GM18505 (cell line): ENCODE results near the gene MKNK1.

Source experiments
- ATAC-seq: cut with Tn5 transposase; IDR thresholded peaks from one replicate; pipeline ENCODE4 v1.9.1; 2021; ENCODE audit not compliant: unreplicated experiment
- POLR2A ChIP-seq: IDR thresholded peaks from 4 replicates; pipeline ENCODE4 v1.6.1; 2011; ENCODE audit warnings: borderline replicate concordance; ENCODE audit not compliant: insufficient read depth, insufficient read length; ENCODE audit errors: extremely low read depth

MKNK1 gene

GRCh38 chr1:46517932-46518498, 86.1 kb downstream of the MKNK1 start:
- TF ChIP-seq POLR2A: no peak

GRCh38 chr1:46517010-46517600, 87.0 kb downstream of the MKNK1 start:
- ATAC-seq: no peak

More at GRCh38 chr1:46517932-46518498, 86.1 kb downstream of the MKNK1 start:
- ATAC-seq: no peak

GRCh38 chr1:46516200-46516950, 87.7 kb downstream of the MKNK1 start:
- no peak for ATAC-seq
- TF ChIP-seq POLR2A: no peak

More at GRCh38 chr1:46517010-46517600, 87.0 kb downstream of the MKNK1 start:
- no peak for TF ChIP-seq POLR2A

- ATAC-seq: no peak
Measured at GRCh38 chr1:46515576-46515975, 88.5 kb downstream of the MKNK1 start.

GRCh38 chr1:46513536-46513935, 90.5 kb downstream of the MKNK1 start:
- ATAC-seq: no peak
- no peak for TF ChIP-seq POLR2A

More at GRCh38 chr1:46515576-46515975, 88.5 kb downstream of the MKNK1 start:
- no peak for TF ChIP-seq POLR2A

GRCh38 chr1:46512792-46513190, 91.3 kb downstream of the MKNK1 start:
- no peak for TF ChIP-seq POLR2A
- ATAC-seq: no peak

- no peak for ATAC-seq
- TF ChIP-seq POLR2A: no peak
Measured at GRCh38 chr1:46512135-46512791, 91.8 kb downstream of the MKNK1 start.

- no peak for ATAC-seq
- TF ChIP-seq POLR2A: no peak
Measured at GRCh38 chr1:46510998-46511365, 93.1 kb downstream of the MKNK1 start.

- TF ChIP-seq POLR2A: no peak
- no peak for ATAC-seq
Measured at GRCh38 chr1:46510341-46510997, 93.6 kb downstream of the MKNK1 start.

GRCh38 chr1:46508757-46509156, 95.3 kb downstream of the MKNK1 start:
- no peak for ATAC-seq

More at GRCh38 chr1:46508757-46509156, 95.3 kb downstream of the MKNK1 start:
- TF ChIP-seq POLR2A: no peak
